LNCaP clone FGC (cell line): ENCODE results near the gene WDR1.

Experiments
- DNase-seq: peaks from one replicate; pipeline ENCODE4 v3.0.0-alpha.2; 2011; ENCODE audit warnings: low read depth
- H3K4me3 ChIP-seq: 2 replicates; pipeline ENCODE4 v1.5.1; 2011; ENCODE audit warnings: mild to moderate bottlenecking, low read depth, low read length, control low read depth
- CTCF ChIP-seq: IDR thresholded peaks from 2 replicates; pipeline ENCODE4 v1.5.1; 2012; ENCODE audit warnings: mild to moderate bottlenecking; ENCODE audit not compliant: control insufficient read depth, insufficient read depth; ENCODE audit errors: extremely low read depth

The WDR1 gene

GRCh38 chr4:10034612-10035104 is 81.9 kb downstream of the WDR1 start:
- no peak for DNase-seq
- TF ChIP-seq CTCF = no peak
- H3K4me3 ChIP-seq = no peak overlapping the region

- no peak overlapping the region for H3K4me3 ChIP-seq
- TF ChIP-seq CTCF = no peak
- no peak for DNase-seq
These were observed 82.5 kb downstream of the WDR1 start for GRCh38 chr4:10034136-10034535.

- TF ChIP-seq CTCF = no peak
- DNase-seq = no peak
- H3K4me3 ChIP-seq = no peak overlapping the region
These were observed 83.3 kb downstream of the WDR1 start for GRCh38 chr4:10033191-10033881.

GRCh38 chr4:10032625-10033024 is 84.0 kb downstream of the WDR1 start:
- H3K4me3 ChIP-seq = no peak overlapping the region
- DNase-seq = peak; percentile 35
- no peak for TF ChIP-seq CTCF

- H3K4me3 ChIP-seq = no peak overlapping the region
- no peak for DNase-seq
- no peak for TF ChIP-seq CTCF
These were observed 84.7 kb downstream of the WDR1 start for GRCh38 chr4:10031668-10032590.

GRCh38 chr4:10030972-10031667 is 85.5 kb downstream of the WDR1 start:
- no peak for TF ChIP-seq CTCF
- DNase-seq = no peak
- no peak overlapping the region for H3K4me3 ChIP-seq
